ENCODE results near the gene ERMAP. TPM values are rescaled to one million over a fixed set of nuclear protein-coding genes. Genes with fewer than 3 reads are reported as not detected.

Gene ERMAP
- total and polyA plus RNA-seq, 2 of the 8 experiments (the other 6 are each of a cell fraction or from before 2014, with no cell fraction given) = 2.5 to 3.9 TPM

DNA sequence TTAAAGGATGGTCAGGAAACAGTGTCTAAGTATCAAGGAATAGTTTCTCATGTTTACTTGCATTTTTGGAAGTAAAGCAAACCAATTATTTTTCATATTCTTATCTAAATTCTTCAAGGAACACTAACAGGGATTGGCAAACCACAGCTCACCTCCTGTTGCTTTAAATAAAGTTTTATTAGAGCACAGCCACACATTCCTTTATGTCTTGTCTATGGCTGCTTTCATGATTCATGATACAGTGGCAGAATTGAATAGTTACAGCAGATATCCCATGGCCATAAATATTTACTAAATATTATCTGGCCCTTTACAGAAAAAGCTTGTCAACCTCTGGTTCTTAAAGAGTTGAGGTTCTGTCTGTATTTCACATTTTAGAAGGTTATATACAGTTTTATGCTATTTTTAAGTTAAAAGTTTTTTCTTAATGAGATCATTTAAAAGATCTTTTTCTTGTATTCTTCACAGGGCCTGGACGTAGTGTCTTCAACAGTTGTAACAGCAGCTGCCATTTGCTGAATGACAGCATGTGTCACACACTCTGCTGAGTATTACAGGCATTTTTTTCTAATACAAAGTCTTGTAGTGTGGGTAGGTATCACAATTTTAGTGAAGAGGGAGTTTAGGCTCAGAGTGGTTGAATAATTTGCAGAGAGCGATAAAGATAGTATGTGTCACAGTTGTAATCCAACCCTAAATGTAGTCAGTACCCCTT is 32.1 kb downstream of the ERMAP start:
- POLR2A ChIA-PET (ENCODE audit: partially characterized antibody) = interaction anchor here (3.4 to 3.6 kb wide), 2 partner anchors 14 to 26 kb away, joined by 13 to 21 read pairs; no protein-coding TSS in a partner anchor
- Histone ChIP-seq H3K36me3 (ENCODE audit: control insufficient read depth in 2 of 4, insufficient read depth in 4 of 4, low read length in 3 of 4) (peaks cover 10 to 37% (median 24%) of the 10 kb centered on the region in 4 experiments; a peak in 6 of 8 replicates), H3K4me3 (ENCODE audit: extremely low read depth in 1 of 4, insufficient read depth in 2 of 4, low read depth in 3 of 4, low read length in 4 of 4) (no peak overlapping the region), H2AFZ (ENCODE audit: low read length) (no peak overlapping the region), H4K20me1 (replicated peaks in 1 of 2; ENCODE audit: control insufficient read depth in 1 of 2, insufficient read depth in 2 of 2, low read length in 2 of 2) (peaks cover 0 to 9% of the 10 kb centered on the region in 2 experiments), H3K79me1 (ENCODE audit: low read depth, low read length) (peaks cover 10% of the 10 kb centered on the region), H3K79me2 (ENCODE audit: control insufficient read depth in 1 of 2, insufficient read depth in 2 of 2, low read length in 2 of 2) (peaks cover 11 to 22% of the 10 kb centered on the region in 2 experiments; a peak in 3 of 4 replicates), H2AK5ac (ENCODE audit: low read depth, low read length) (no peak overlapping the region), H3K4ac (replicated peaks; ENCODE audit: insufficient read length, low read depth, low read length) (no peak overlapping the region), H2BK20ac (ENCODE audit: low read length) (no peak overlapping the region), H2BK5ac (ENCODE audit: low read depth, low read length) (no peak overlapping the region), H3K4me2 (ENCODE audit: insufficient read depth in 1 of 2, low read depth in 2 of 2, low read length in 2 of 2) (no peak overlapping the region; a peak in 1 of 4 replicates), H4K8ac (ENCODE audit: extremely low read depth, insufficient read depth, low read length) (no peak overlapping the region), H2BK15ac (ENCODE audit: low read length) (no peak overlapping the region), H3K27me3 (replicated peaks in 1 of 4; ENCODE audit: control insufficient read depth in 3 of 4, extremely low read depth in 1 of 4, insufficient read depth in 3 of 4, low read length in 3 of 4) (no peaks in the 10 kb centered on the region), H3K27ac (ENCODE audit: low read depth, low read length) (no peak overlapping the region), H3K18ac (ENCODE audit: extremely low read depth, low read length) (no peak overlapping the region), H4K5ac (ENCODE audit: insufficient read length, low read depth, low read length) (no peak overlapping the region), H2BK12ac (ENCODE audit: low read depth, low read length) (no peak overlapping the region), H3K4me1 (replicated peaks in 1 of 4; ENCODE audit: control insufficient read depth in 3 of 4, insufficient read depth in 4 of 4, low read length in 3 of 4) (peaks cover 2 to 9% (median 5%) of the 10 kb centered on the region in 4 experiments; a peak in 6 of 7 replicates), H2BK120ac (replicated peaks; ENCODE audit: low read depth, low read length) (no peak overlapping the region), H3K9me3 (ENCODE audit: insufficient read depth in 2 of 2, low read depth in 1 of 2, low read length in 1 of 2) (peaks cover 0 to 8% of the 10 kb centered on the region in 2 experiments; a peak in 2 of 4 replicates), H3K23ac (ENCODE audit: insufficient read length) (no peak overlapping the region), H3K14ac (ENCODE audit: insufficient read length) (no peak overlapping the region), H3K56ac (replicated peaks; ENCODE audit: insufficient read length, low read depth, low read length) (no peak overlapping the region), H3K23me2 (ENCODE audit: low read depth, low read length) (peaks cover 12% of the 10 kb centered on the region), H4K91ac (replicated peaks; ENCODE audit: insufficient read length, low read length) (no peak overlapping the region), H3K9ac (replicated peaks in 1 of 4; ENCODE audit: extremely low read depth in 1 of 4, low read depth in 3 of 4, low read length in 3 of 4) (no peak overlapping the region)
- WGBS, 2 experiments (ENCODE audit: extremely low coverage in 1 of 2, insufficient coverage in 1 of 2, insufficient read length in 1 of 2, insufficient replicate concordance in 2 of 2, low coverage in 1 of 2, low lambda C conversion rate in 2 of 2, missing lambda C conversion rate in 1 of 2) = 90% methylated on average over 2 of the region's 2 CpGs; no CpG with 5 or more reads in 1 of the 2 experiments
- CTCF ChIA-PET (ENCODE audit: partially characterized antibody) = interaction anchor here (1.0 to 1.5 kb wide), 5 partner anchors 18 to 72 kb away, joined by 3 to 5 read pairs (median 3); no protein-coding TSS in a partner anchor
- FAIRE-seq = no peak
- DNase-seq (ENCODE audit: low read depth in 1 of 2, low spot score in 2 of 2) = no peak
- no peak for TF ChIP-seq JUN (IDR thresholded peaks at IDR 0.05; ENCODE audit: low read depth, low read length)
- no peak for TF ChIP-seq TAF7 (optimal IDR thresholded peaks at IDR 0.05; ENCODE audit: borderline replicate concordance, low read depth, low read length)
- no peak for TF ChIP-seq SRF (IDR thresholded peaks at IDR 0.05; ENCODE audit: low read depth, low read length)
- TF ChIP-seq ZNF274 (IDR thresholded peaks at IDR 0.05; ENCODE audit: borderline replicate concordance, extremely low read depth, low read length) = no peak
- TF ChIP-seq RXRA (IDR thresholded peaks at IDR 0.05; ENCODE audit: insufficient read depth, low read depth, low read length) = no peak
- TF ChIP-seq GTF2F1 (IDR thresholded peaks at IDR 0.05; ENCODE audit: borderline replicate concordance, low read depth, low read length) = no peak
- TF ChIP-seq BCL11A (IDR thresholded peaks at IDR 0.05; ENCODE audit: low read depth in 2 of 2, low read length in 2 of 2) = no peak
- TF ChIP-seq SIN3A (conservative IDR thresholded peaks at IDR 0.05 in 1 of 2, IDR thresholded peaks at IDR 0.05 in 1 of 2; ENCODE audit: low read depth in 1 of 2, low read length in 2 of 2) = no peak
- no peak for TF ChIP-seq EZH2 (IDR thresholded peaks at IDR 0.05; ENCODE audit: low read depth, low read length, severe bottlenecking)
- TF ChIP-seq KDM5A (IDR thresholded peaks at IDR 0.05; ENCODE audit: low read length) = no peak
- TF ChIP-seq NRF1 (IDR thresholded peaks at IDR 0.05; ENCODE audit: low read depth, low read length) = no peak

Measured in H1 (cell line).